ENCODE data around the gene CCDC190. TPM values are rescaled to one million over a fixed set of nuclear protein-coding genes. Genes with fewer than 3 reads are reported as not detected.

The CCDC190 gene
- total and polyA plus RNA-seq, 2 of the 13 experiments (the other 11 are each of a cell fraction or from before 2014, with no cell fraction given) = not detected

- Histone ChIP-seq H3K4me2 (ENCODE audit: low read depth, low read length) (no peak overlapping the region), H3K27me3 (ENCODE audit: control insufficient read depth in 1 of 2, insufficient read depth in 2 of 2, low read length in 2 of 2) (peaks cover 0 to 5% of the 10 kb centered on the region in 2 experiments; a peak in 2 of 5 replicates), H4K20me1 (ENCODE audit: insufficient read depth, low read length) (no peaks in the 10 kb centered on the region), H3K9me3 (ENCODE audit: low read length) (no peaks in the 10 kb centered on the region), H3K4me3 (replicated peaks in 1 of 3; ENCODE audit: insufficient read depth in 1 of 3, low read depth in 2 of 3, low read length in 3 of 3) (no peak overlapping the region), H3K9ac (ENCODE audit: insufficient read depth, low read depth, low read length) (no peak overlapping the region), H2AFZ (ENCODE audit: low read length) (no peak overlapping the region), H3K79me2 (ENCODE audit: insufficient read depth, low read length) (no peaks in the 10 kb centered on the region), H3K27ac (ENCODE audit: extremely low read length, insufficient read depth, low read length) (no peak overlapping the region), H3K36me3 (replicated peaks in 1 of 2; ENCODE audit: control insufficient read depth in 1 of 2, insufficient read depth in 2 of 2, low read length in 2 of 2) (no peaks in the 10 kb centered on the region), H3K4me1 (ENCODE audit: insufficient read depth, low read length) (no peaks in the 10 kb centered on the region)
- intact Hi-C loops (cut with micrococcal nuclease; ENCODE audit: unreplicated experiment) = loop anchor here (5.0 kb wide), 1 partner anchor 1096 kb away; no protein-coding TSS in a partner anchor
- BruUV-seq (replicated peaks) = no TSS peak
- 27% methylated on average over 4 of the region's 4 CpGs for WGBS (ENCODE audit: low lambda C conversion rate)
- FAIRE-seq (no peak), DNase-seq (ENCODE audit: low spot score) (no peak), ATAC-seq (no peak)
- ChIA-PET POLR2A (no interaction called here), CTCF (ENCODE audit: low intra/inter-chr PET ratio, low total read pairs) (no interaction called here)
- in situ Hi-C loops (cut with HindIII; ENCODE audit: extremely low pct_ligation_motif_present, low pct_unique_long_range_greater_than_20kb) = no loop called here
- TF ChIP-seq KIAA2018 (CRISPR knock-in tag; IDR thresholded peaks at IDR 0.05; ENCODE audit: borderline replicate concordance) (no peak), ZFAT (CRISPR knock-in tag; conservative IDR thresholded peaks at IDR 0.05) (no peak), RFX3 (CRISPR knock-in tag; IDR thresholded peaks at IDR 0.05) (no peak), RNF2 (conservative IDR thresholded peaks at IDR 0.05; ENCODE audit: low read depth) (no peak), ARNTL (CRISPR knock-in tag; IDR thresholded peaks at IDR 0.05) (no peak), ADNP (CRISPR knock-in tag; IDR thresholded peaks at IDR 0.05) (no peak), HOXA3 (CRISPR knock-in tag; IDR thresholded peaks at IDR 0.05) (no peak), MIXL1 (CRISPR knock-in tag; IDR thresholded peaks at IDR 0.05) (no peak), HNRNPL (IDR thresholded peaks at IDR 0.05; ENCODE audit: low read depth, low read length) (no peak)
Measured at GRCh38 chr1:162903246-162903645, 42.3 kb upstream of the CCDC190 start.
